A673 (cell line): ENCODE results near the gene ARHGAP21.

Experiments used
- EZH2 ChIP-seq: fragments of 200-600 bp; sonication (generic); IDR thresholded peaks from 2 replicates; pipeline ENCODE4 v1.6.1; 2017; ENCODE audit warnings: borderline replicate concordance, low read depth, mild to moderate bottlenecking, mixed read lengths, antibody characterized with exemption, low read length; ENCODE audit not compliant: poor library complexity, severe bottlenecking
- TF ChIP-seq, protein P1 (sequence below): fragments of 300-800, 200-600 bp; sonication (generic); conservative IDR thresholded peaks from 2 replicates; pipeline ENCODE4 v1.5.1; 2017; ENCODE audit warnings: low read depth, mild to moderate bottlenecking, antibody characterized with exemption, low read length, moderate library complexity, mixed read lengths

DNA sequence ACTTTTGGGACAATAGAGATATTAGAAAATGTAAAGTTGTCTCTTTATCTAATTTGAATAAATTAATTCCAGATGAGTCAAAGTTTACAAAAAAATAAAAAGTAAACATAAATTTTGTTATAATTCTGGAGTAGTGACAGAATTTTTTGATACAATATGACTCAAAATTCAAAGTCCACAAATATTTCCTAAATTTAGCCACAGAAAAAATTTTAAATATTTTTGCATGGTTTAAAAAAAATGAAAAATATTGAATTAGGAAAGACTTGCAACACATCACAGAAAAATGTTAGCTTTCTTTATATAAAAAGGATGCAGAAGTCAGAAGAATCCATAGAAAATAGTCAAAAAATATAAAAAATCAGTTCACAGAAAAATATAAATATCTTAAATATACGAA is 117.7 kb downstream of the ARHGAP21 start:
- no peak for TF ChIP-seq EZH2
- TF ChIP-seq, protein P1, sequence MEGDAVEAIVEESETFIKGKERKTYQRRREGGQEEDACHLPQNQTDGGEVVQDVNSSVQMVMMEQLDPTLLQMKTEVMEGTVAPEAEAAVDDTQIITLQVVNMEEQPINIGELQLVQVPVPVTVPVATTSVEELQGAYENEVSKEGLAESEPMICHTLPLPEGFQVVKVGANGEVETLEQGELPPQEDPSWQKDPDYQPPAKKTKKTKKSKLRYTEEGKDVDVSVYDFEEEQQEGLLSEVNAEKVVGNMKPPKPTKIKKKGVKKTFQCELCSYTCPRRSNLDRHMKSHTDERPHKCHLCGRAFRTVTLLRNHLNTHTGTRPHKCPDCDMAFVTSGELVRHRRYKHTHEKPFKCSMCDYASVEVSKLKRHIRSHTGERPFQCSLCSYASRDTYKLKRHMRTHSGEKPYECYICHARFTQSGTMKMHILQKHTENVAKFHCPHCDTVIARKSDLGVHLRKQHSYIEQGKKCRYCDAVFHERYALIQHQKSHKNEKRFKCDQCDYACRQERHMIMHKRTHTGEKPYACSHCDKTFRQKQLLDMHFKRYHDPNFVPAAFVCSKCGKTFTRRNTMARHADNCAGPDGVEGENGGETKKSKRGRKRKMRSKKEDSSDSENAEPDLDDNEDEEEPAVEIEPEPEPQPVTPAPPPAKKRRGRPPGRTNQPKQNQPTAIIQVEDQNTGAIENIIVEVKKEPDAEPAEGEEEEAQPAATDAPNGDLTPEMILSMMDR = no peak
